HG03064 (cell line): ENCODE data around the gene ZNF555.
A peak's percentile ranks its signal among the peaks of the same experiment; 100 is the strongest.
"Not testable (repeated sequence)": the region's sequence is repeated elsewhere in the genome, so short reads cannot be mapped to it uniquely, and the experiment has no call there.

Experiments used
- ATAC-seq: cut with Tn5 transposase; IDR thresholded peaks from one replicate; pipeline ENCODE4 v1.9.1; 2021; ENCODE audit warnings: low read depth; ENCODE audit not compliant: unreplicated experiment

ZNF555 gene

DNA sequence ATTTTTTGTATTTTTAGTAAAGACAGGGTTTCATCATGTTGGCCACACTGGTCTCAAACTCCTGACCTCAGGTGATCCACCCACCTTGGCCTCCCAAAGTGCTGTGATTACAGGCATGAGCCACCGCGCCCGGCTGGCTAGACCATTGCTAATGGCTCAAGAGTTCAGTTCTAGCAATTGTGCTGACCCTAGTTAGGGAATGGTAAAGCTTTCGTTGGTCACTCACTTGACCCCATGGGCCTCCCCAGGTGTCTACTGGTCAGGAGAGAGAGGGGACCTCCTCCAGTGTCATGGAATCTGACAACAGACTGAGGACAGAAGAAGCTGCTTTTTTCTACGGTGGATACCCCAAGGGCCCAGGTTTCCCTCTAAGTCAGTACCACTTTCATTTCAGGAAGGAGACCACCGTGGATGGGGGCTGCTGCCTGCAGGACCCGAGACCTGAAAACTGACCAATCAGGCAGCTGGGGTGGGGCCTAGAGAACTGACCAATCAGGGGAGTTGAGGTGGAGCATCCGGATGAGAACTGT, 25.3 kb downstream of the ZNF555 start:
- ATAC-seq = no peak

GRCh38 chr19:2867025-2867991, 26.0 kb downstream of the ZNF555 start, which contains the start of gene ZNF556:
TSS of gene ZNF556 (plus strand) at chr19:2867335. CDS start at chr19:2867422, 87 bp downstream.
- no peak for ATAC-seq

DNA sequence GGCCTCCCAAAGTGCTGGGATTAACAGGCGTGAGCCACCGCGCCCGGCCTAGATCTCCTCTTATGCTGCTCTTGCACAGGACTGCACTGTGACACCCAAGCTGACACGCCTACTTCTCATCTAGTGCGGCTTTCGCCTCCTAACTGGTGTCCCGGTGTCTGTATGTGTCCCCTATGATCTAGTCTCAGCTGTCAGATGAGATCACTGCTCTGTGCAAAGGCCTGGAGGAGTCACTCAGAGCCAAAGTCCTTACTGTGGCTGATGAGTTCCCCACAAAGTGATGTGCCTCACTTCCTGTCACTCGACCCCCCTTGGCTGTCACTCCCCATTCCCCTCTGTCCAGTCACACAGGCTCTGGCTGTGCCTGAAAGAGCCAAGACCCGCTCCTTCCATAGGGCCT, 28.3 kb downstream of the ZNF555 start:
- ATAC-seq = no peak

- ATAC-seq = not testable (repeated sequence)
Observed at GRCh38 chr19:2872175-2872574, 30.9 kb downstream of the ZNF555 start.

GRCh38 chr19:2877398-2878331, 36.4 kb downstream of the ZNF555 start:
- ATAC-seq = no peak

DNA sequence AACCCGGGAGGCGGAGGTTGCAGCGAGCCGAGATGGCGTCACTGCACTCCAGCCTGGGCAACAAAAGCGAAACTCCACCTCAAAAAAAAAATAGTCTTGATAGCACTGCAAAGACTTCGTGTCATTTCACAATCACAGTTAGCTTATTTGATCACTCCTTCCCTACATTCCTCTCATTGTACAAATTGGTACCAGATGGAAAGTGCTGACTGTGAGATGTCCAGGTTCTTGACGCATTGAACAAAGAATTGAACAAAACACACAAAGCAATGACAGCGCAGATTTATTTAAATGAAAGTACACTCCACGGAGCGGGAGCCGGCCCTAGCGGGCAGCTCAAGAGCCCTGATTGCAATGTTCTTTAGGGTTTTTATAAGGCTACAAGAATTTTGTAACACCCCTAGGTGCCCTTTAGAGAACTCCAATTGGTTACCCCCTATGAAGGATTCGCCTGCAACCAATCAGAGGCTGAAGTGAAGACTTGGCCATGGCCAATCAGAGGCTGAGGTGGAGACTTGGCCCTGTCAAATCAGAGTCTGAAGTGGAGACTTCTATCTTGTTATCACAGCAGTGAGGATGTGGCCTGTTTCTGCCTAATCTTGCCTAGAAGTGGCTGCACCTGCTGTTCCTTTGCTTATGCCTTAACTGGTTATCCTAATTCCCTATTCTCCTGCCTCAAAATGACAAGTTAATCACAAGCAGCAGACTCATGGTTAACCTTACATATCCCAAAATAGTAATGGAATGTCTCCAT, 42.6 kb downstream of the ZNF555 start:
- no peak for ATAC-seq

DNA sequence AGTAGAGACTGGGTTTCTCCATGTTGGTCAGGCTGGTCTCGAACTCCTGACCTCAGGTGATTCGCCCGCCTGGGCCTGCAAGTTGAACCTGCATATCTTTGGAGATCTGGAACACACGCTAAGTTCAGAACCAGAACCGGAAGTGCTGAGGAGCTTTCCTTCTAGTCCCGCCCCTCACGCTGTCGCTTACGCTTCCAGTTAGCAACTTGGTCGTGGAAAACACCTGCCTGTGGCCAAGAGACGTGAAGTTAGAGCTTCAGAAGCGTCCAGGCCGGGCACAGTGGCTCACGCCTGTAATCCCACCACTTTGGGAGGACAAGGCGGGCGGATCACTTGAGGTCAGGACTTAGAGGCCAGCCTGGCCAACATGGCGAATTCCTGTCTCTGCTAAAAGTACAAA, 44.5 kb downstream of the ZNF555 start:
- ATAC-seq = no peak

DNA sequence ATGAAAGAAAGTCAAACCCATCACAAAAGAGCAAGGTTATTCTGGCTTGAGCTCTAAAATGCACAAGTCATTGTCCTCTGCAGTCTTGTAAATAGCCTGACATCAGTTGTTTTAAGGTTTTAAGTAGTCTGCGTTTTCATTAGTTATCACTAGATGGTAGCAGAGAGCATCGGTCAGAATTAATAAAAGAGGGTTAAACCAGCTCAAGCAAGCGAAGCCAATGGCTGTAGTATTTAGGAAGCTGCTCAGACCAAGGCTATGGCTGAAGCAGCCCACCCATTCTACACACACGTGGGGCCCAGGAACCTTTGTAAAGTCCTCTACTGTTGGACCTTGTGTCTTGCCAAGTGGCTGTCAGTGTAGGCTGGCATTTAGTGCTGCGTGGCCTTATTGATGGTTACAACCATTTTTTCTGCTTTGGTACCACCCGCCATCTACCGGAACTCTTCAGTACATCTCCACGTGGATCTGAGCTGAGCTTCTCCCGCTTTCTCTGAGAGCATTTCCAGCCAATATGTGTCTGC, 46.2 kb downstream of the ZNF555 start:
- no peak for ATAC-seq

DNA sequence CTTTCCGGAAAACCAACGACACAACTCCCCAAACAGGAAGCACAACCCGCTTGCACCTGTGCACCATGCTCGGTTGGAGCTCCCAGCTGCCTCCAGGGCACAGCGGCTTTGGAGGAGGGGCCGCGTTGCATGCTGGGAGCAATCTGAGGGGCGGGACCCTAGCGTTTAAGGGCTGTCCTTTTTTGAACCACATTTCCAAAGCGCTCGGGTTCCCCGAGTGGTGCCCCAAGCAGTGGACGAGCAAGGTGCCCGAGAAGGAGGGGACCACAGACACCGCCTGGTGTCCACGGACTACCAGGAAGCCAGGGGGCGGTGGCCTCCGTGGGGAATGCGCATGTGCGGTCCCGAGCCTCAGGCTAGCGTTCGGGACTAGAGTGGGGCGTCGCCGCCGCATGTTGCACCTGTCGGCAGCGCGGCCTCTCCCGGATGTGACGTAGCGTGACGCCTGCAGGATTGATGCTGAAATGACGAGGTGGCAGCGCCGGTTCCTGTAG, 47.5 kb downstream of the ZNF555 start:
- no peak for ATAC-seq

- not testable (repeated sequence) for ATAC-seq
Observed at GRCh38 chr19:2890531-2890930, 49.3 kb downstream of the ZNF555 start.

DNA sequence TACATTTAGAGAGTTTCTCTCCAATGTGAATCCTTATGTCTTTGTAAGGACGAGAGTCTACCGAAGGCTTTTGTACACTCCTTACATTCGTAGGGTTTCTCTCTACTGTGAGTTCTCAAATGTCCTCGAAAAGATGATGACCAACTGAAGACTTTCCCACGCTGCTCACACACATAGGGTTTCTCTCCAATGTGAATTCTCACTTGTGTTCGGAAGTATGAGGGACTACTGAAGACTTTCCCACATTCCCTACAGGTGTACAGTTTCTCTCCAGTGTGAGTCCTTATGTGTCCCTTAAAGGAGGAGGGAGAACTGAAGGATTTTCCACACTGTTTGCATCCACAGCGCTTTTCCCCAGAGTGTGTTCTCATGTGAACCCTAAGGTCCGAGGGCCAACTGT, 55.4 kb downstream of the ZNF555 start:
- ATAC-seq = no peak

GRCh38 chr19:2900296-2901252, 59.3 kb downstream of the ZNF555 start, which contains the start of gene ZNF57:
TSS of gene ZNF57 (plus strand) at chr19:2900928. CDS start at chr19:2901046, 118 bp downstream.
- ATAC-seq = peak; percentile 88

DNA sequence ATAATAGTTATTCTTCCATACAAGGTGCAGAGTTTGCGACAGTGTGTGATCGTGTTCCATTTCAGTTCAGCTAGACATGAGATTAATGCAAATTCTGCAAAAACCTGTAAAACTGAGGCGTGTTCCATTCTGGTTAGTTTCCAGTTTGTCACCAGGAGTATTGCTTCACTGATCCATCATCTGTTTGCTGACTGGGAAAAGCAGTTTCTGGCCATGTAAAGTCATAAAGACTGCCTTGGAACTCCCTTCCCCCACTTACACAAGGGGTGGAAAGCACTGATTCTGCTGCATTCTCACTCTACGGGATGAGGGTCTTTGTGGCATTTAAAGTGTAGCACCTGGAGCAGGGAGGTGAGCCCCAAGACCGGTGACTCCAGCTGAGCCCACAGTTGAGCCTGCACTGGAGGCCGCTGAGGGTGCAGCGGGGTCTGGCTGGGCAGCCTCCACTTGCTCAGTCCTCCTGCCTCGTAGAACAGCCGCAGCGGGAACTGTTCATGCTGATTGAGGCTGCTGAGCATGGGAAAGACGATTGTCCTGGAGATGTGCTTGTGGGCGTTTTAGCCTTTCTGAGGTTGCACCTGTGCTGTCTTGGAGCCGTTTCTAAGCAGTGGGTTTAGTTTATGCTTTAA, 61.4 kb downstream of the ZNF555 start:
- no peak for ATAC-seq

GRCh38 chr19:2903326-2903725, 62.1 kb downstream of the ZNF555 start:
- not testable (repeated sequence) for ATAC-seq

- no peak for ATAC-seq
Observed at GRCh38 chr19:2905918-2906519, 64.7 kb downstream of the ZNF555 start.

DNA sequence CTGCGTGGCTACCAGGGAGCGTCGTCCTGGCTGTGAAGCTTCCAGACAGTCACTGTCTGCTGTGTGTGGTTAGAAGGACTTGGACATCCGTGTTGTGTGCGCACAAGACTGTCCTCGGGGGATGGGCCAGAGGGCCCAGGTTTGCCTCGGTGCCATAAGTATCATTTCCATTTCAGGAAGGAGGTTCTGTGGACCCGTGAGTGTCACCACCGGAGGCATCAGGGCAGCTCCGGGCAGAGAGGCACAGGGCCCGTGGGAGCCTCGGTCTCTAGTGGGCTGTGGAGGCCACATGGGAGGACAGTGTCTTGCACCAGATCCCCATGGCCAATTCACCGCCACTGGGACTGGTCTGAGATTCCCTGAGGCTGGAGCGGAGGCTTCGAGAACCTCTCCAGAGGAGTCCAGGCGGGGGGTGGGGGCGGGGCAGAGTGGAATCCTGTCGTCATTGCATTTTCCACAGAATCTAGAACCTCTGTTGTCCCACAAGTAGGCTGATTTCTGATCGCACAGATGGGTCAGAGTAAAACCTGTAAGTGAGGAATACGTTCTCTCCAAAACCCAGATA, 65.4 kb downstream of the ZNF555 start:
- ATAC-seq = no peak
